Subcutaneous adipose tissue (tissue), 4 donors: Measurements from ENCODE around the gene MTFP1. TPM values are rescaled to one million over a fixed set of nuclear protein-coding genes. Genes with fewer than 3 reads are reported as not detected.

Source experiments
- total RNA-seq, 4 donors: library from RNA; depleted of rRNA; stranded (reverse); fragments of >200 nt; gene quantifications; one replicate each; pipeline ENCODE4 v1.1.0, GENCODE V29; 2016
- TF ChIP-seq, protein P1 (sequence below): fragments of 450-650 bp; IDR thresholded peaks from one replicate; pipeline ENCODE4 v1.5.1; 2016; ENCODE audit warnings: low read depth, mild to moderate bottlenecking, control low read depth, antibody characterized with exemption, moderate library complexity

MTFP1 gene
- total RNA-seq, 4 donors from 2014 or later: 5.1 to 15.3 (median 8.1) TPM

DNA sequence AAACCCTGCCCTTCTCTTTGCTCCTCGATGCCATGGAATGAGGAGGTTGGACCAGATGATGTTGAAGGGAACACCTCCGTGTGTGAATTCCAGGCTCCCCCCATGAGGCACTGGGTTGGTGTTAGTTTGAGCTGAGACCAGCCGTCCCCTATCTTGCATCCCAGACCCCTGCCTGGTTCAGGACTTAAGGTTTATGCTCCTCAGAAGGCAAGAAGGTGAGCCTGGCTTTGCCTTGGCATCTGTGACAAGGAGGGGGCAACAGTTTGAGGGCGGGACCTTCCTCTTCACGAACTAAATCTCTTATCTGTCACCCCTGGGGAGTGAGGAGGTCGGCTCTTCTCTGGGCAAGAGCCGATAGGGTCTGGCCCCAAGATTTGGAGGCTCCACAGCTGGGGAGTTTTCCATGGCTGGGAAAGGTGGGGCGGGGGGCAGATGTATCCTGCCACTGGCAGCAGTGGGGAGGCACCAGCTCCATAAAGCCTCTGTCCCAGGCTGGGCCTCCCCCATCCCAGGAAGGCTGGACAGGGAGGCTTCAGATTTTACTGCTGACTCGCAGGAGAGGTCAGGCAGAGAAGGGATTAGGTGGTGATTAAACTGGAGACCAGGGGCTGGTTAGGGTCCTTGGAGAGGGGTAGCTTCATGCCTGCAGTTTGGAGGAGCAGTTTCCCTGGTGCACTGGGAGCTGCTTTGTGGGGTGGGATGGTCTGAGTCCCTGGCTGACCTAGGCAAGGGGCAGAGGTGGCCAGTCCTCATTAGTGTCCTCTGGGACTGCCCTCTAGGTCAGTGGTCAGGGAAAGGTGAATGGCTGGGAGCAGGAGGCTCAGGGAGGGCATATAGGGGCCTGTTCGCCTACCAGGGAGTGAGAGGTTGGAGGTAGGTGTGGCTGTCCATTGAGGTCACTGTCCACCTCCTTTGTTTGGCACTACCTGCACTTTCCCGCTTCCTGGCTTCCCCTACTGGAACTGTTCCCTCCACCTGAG lies 27.6 kb upstream of the MTFP1 start:
- TF ChIP-seq, protein P1, sequence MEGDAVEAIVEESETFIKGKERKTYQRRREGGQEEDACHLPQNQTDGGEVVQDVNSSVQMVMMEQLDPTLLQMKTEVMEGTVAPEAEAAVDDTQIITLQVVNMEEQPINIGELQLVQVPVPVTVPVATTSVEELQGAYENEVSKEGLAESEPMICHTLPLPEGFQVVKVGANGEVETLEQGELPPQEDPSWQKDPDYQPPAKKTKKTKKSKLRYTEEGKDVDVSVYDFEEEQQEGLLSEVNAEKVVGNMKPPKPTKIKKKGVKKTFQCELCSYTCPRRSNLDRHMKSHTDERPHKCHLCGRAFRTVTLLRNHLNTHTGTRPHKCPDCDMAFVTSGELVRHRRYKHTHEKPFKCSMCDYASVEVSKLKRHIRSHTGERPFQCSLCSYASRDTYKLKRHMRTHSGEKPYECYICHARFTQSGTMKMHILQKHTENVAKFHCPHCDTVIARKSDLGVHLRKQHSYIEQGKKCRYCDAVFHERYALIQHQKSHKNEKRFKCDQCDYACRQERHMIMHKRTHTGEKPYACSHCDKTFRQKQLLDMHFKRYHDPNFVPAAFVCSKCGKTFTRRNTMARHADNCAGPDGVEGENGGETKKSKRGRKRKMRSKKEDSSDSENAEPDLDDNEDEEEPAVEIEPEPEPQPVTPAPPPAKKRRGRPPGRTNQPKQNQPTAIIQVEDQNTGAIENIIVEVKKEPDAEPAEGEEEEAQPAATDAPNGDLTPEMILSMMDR: no peak

DNA sequence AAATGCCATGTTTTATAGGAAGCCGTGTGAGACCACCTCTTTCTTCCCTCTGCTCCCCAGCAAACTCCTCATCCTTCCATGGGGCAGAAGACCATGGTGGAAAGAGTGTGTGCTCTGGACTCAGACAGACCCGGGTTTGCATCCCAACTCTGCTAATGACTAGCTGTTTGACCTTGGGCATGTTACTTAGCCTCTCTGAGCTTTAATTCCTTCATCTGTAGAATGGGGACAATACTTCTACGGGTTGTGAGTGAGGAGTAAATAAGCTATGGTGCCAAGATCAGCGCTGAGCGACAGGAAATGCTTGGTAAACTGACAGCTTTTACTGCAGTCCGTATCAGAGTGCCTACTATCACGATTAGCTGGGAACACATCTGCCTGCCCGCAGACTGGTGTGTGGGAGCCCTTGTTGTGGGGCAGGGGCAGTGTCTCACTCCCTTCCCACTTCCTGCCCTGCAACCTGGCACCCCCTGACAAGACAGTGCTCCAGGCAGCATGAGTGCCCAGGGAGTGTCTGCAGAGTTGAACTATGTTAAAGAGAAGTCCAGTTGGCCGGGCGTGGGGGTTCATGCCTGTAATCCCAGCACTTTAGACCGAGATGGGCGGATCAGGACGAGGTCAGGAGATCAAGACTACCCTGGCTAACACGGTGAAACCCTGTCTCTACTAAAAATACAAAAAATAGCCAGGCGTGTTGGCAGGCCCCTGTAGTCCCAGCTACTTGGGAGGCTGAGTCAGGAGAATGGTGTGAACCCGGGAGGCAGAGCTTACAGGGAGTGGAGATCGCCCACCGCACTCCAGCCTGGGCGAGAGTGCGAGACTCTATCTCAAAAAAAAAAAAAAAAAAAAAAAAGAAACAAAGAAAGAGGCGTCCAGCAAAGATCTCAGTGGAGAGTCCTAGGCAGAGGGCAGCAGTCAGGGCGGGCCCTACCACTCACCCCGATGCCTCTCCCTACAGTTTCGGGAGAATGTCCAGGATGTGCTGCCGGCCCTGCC lies 26.6 kb upstream of the MTFP1 start:
- TF ChIP-seq, protein P1: no peak

DNA sequence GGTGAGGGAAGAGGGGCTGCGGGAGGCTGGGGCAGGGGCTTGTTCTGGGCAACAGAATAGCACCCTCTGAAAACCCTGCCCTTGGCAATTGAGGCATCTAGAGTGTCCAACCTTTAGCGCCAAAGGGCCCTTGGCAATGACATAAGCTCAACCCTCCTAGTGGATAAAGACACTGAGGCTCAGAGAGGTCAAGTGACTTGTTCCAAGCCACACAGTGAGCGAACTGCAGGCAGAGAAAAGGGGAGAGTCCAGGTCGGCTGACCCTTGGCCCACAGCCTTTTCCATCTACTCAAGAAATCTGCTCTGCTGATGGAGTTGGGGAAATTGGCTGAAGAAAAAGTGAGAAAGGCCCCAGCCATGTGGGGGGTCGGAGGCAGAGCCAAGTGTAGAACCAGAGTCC lies 25.9 kb upstream of the MTFP1 start:
- TF ChIP-seq, protein P1: no peak

DNA sequence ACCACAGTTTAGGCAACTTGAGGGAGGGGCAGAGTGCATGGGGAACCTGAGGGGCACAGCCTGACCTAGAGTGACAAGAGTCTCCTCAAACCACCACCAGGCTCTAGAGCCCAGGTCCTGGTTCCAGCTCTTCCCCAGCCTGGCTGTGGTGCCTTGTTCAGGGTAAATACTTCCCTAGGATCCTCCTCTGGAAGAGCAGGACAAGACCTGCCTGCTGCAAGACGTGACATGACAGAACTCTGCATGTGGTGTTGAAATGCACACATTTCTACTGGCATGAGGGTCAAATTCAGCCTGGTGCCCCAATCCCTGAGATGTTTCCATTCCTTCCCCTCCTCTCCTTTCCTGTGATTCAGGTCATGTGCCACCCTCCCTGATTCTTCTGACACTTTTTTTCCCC lies 25.4 kb upstream of the MTFP1 start:
- TF ChIP-seq, protein P1: no peak

DNA sequence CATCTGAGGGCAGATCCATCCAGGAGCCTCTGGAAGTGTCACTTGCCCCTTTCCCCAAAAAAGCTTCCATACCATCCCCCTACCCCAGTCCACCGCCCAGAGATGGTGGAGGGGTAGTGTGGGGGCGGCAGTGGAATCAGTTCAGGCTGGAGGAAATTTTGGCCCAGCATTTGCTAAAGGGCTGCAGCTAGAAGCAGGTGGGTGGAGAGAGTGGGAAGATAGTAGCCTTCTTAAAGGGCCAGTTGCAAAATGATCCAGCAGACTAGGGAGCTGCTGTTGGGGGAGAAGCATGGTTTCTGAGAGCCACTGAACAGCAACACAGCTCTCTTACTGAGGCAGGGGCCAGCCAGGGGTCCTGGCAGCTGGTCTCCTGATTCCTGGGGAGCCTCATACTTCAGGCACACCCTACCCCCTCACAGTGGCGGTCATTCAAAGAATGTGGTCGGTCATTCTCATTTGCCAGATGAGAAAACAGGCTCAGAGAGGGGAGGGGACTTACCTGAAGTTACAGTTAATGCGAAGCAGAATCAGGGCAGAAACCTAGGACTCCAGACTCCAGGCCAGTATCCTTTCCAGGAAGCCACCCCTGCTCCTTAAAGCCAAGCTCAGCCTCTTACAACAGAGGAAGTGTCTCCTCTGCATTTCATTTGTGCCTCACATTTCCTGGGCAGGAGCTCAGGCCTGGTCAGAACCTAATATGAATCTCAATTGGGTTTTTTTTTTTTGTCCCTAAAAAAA lies 23.4 kb upstream of the MTFP1 start:
- TF ChIP-seq, protein P1: no peak

DNA sequence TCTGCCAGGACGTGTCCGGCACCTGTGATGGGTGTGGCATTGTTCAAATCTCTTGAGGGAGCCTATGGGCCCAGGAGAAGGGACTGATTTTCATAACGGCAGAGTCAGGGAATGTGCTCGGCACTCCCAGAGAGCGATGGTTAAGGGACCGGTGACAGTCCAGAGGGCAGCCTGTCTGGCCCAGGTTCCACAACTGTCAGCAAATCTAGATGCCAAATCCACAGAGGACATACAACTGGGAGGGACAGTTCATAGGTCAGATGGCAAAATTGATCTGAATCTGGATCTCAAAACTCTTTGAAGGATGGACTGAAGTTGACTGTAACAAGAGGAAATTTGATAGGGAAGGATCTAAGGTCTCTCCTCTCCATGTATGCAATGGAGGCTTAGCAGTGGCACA lies 21.3 kb upstream of the MTFP1 start:
- TF ChIP-seq, protein P1: no peak
